SK-N-SH treated with all-trans-retinoic acid at 6 μM for 48 hours (cell line): ENCODE results near the gene ESYT3.

Experiments used
- CREB5 ChIP-seq: fragments of 250-450 bp; sonication (Bioruptor Pico); IDR thresholded peaks from 2 replicates; pipeline ENCODE4 v1.5.1; 2020; ENCODE audit warnings: low read depth, mild to moderate bottlenecking, moderate library complexity
- CSDC2 ChIP-seq: fragments of 250-450 bp; sonication (Bioruptor Pico); IDR thresholded peaks from 2 replicates; pipeline ENCODE4 v1.5.0; 2020; ENCODE audit warnings: mild to moderate bottlenecking, moderate library complexity
- GLIS3 ChIP-seq: fragments of 250-450 bp; sonication (Bioruptor Pico); IDR thresholded peaks from 2 replicates; pipeline ENCODE4 v1.5.0; 2020; ENCODE audit warnings: mild to moderate bottlenecking, moderate library complexity
- PATZ1 ChIP-seq: fragments of 250-450 bp; sonication (Bioruptor Pico); IDR thresholded peaks from 2 replicates; pipeline ENCODE4 v1.8.0; 2020; ENCODE audit warnings: mild to moderate bottlenecking, moderate library complexity, borderline replicate concordance
- POU6F1 ChIP-seq: fragments of 250-450 bp; sonication (Bioruptor Pico); IDR thresholded peaks from 2 replicates; pipeline ENCODE4 v1.8.0; 2021; ENCODE audit warnings: low read depth, mild to moderate bottlenecking, moderate library complexity, borderline replicate concordance
- ZFP30 ChIP-seq: fragments of 450-650 bp; formaldehyde crosslinking; IDR thresholded peaks from 2 replicates; pipeline ENCODE4 v1.5.0; 2022; ENCODE audit warnings: mild to moderate bottlenecking, moderate library complexity
- ZNF70 ChIP-seq: fragments of 450-650 bp; formaldehyde crosslinking; IDR thresholded peaks from 2 replicates; pipeline ENCODE4 v1.5.0; 2020; ENCODE audit warnings: mild to moderate bottlenecking, moderate library complexity

GRCh38 chr3:138463724-138464490, 29.5 kb downstream of the ESYT3 start:
- TF ChIP-seq CSDC2 (CRISPR knock-in tag) (no peak), GLIS3 (CRISPR knock-in tag) (no peak), CREB5 (no peak), PATZ1 (no peak), ZNF70 (CRISPR knock-in tag) (no peak), POU6F1 (CRISPR knock-in tag) (no peak), ZFP30 (CRISPR knock-in tag) (no peak)
